Fibroblast of the aortic adventitia (primary cell): ENCODE measurements around the gene FOXP1. TPM values are rescaled to one million over a fixed set of nuclear protein-coding genes. Genes with fewer than 3 reads are reported as not detected.

Experiments
- DNase-seq: peaks from one replicate; pipeline ENCODE4 v3.0.0-alpha.2; 2010; ENCODE audit warnings: low read depth
- H3K4me3 ChIP-seq: 2 replicates; pipeline ENCODE4 v1.5.1; 2011; ENCODE audit warnings: low read depth, mild to moderate bottlenecking, control low read depth, low read length, moderate library complexity
- CTCF ChIP-seq: IDR thresholded peaks from 2 replicates; pipeline ENCODE4 v1.5.1; 2011; ENCODE audit warnings: mild to moderate bottlenecking, low read length, control low read depth, inconsistent platforms; ENCODE audit not compliant: insufficient read depth
- total RNA-seq: library from RNA; depleted of rRNA; stranded (reverse); fragments of >200 nt; gene quantifications from 2 replicates; pipeline ENCODE4 v1.2.3, GENCODE V29; 2012; ENCODE audit warnings: low replicate concordance

The FOXP1 gene
- total RNA-seq, 1 donor, result 115 TPM

GRCh38 chr3:71104121-71104541, 479.4 kb downstream of the FOXP1 start:
- DNase-seq, result peak; percentile 88
- no peak overlapping the region for H3K4me3 ChIP-seq
- TF ChIP-seq CTCF, result no peak

GRCh38 chr3:71103430-71103921, 480.1 kb downstream of the FOXP1 start:
- H3K4me3 ChIP-seq, result no peak overlapping the region
- peak; percentile 74 for DNase-seq
- no peak for TF ChIP-seq CTCF

GRCh38 chr3:71102111-71102983, 481.2 kb downstream of the FOXP1 start:
- no peak for TF ChIP-seq CTCF
- H3K4me3 ChIP-seq, result peak overlapping the region; percentile 19
- peak; percentile 96 for DNase-seq

GRCh38 chr3:71101626-71102025, 481.9 kb downstream of the FOXP1 start:
- peak; percentile 73 for DNase-seq
- peak overlapping the region; percentile 1 for H3K4me3 ChIP-seq

GRCh38 chr3:71101014-71101413, 482.5 kb downstream of the FOXP1 start:
- no peak for TF ChIP-seq CTCF
- DNase-seq, result peak; percentile 54
- no peak overlapping the region for H3K4me3 ChIP-seq

More at GRCh38 chr3:71101626-71102025, 481.9 kb downstream of the FOXP1 start:
- no peak for TF ChIP-seq CTCF

GRCh38 chr3:71099997-71100719, 483.4 kb downstream of the FOXP1 start:
- no peak overlapping the region for H3K4me3 ChIP-seq
- DNase-seq, result peak; percentile 27

More at GRCh38 chr3:71099997-71100719, 483.4 kb downstream of the FOXP1 start:
- no peak for TF ChIP-seq CTCF
